ENCODE data around the gene PPP2R5B. TPM values are rescaled to one million over a fixed set of nuclear protein-coding genes. Genes with fewer than 3 reads are reported as not detected.

Gene PPP2R5B
- total and polyA plus RNA-seq, 9 of the 15 experiments (the other 6 are each of a cell fraction or from before 2014, with no cell fraction given): 0.10 to 7.8 (median 3.3) TPM

GRCh38 chr11:64878223-64878493, 46.3 kb upstream of the PPP2R5B start (continued):
- TF ChIP-seq HOXB6 (CRISPR knock-in tag; IDR thresholded peaks at IDR 0.05; ENCODE audit: borderline replicate concordance) (no peak), FOXP1 (CRISPR knock-in tag; IDR thresholded peaks at IDR 0.05) (no peak), SAFB (IDR thresholded peaks at IDR 0.05; ENCODE audit: borderline replicate concordance, low read depth, low read length) (peak; percentile 25; the same call in 1 of the 2 replicates), NFE2L1 (tag; IDR thresholded peaks at IDR 0.05; ENCODE audit: borderline replicate concordance, low read depth) (no peak), L3MBTL2 (IDR thresholded peaks at IDR 0.05) (peak; percentile 60), NR4A1 (CRISPR knock-in tag; IDR thresholded peaks at IDR 0.05) (0 out of 2 replicates have a peak, but pooled peaks have one; percentile 52), NR4A1 (tag; IDR thresholded peaks at IDR 0.05) (no peak), ATF2 (CRISPR knock-in tag; IDR thresholded peaks at IDR 0.05) (0 out of 2 replicates have a peak, but pooled peaks have one; percentile 6), SPI1 (IDR thresholded peaks at IDR 0.05; ENCODE audit: borderline replicate concordance, low read depth, low read length) (no peak), TAF1 (IDR thresholded peaks at IDR 0.05; ENCODE audit: control insufficient read depth, extremely low read depth, insufficient read depth, low read length, severe bottlenecking) (no peak), CHD1 (IDR thresholded peaks at IDR 0.05; ENCODE audit: low read length) (peak; percentile 56), PRMT5 (CRISPR knock-in tag; IDR thresholded peaks at IDR 0.05) (no peak), MAX (CRISPR knock-in tag; IDR thresholded peaks at IDR 0.05) (0 out of 2 replicates have a peak, but pooled peaks have one; percentile 37), HBP1 (CRISPR knock-in tag; IDR thresholded peaks at IDR 0.05) (0 out of 2 replicates have a peak, but pooled peaks have one; percentile 19), MTA2 (IDR thresholded peaks at IDR 0.05; ENCODE audit: low read depth) (no peak), OTX1 (CRISPR knock-in tag; IDR thresholded peaks at IDR 0.05) (peak; percentile 45; the same call in 1 of the 2 replicates), DMBX1 (CRISPR knock-in tag; IDR thresholded peaks at IDR 0.05; ENCODE audit: borderline replicate concordance) (0 out of 2 replicates have a peak, but pooled peaks have one; percentile 8), ZNF668 (CRISPR knock-in tag; IDR thresholded peaks at IDR 0.05) (no peak), SRSF3 (IDR thresholded peaks at IDR 0.05; ENCODE audit: insufficient read depth, low read length) (no peak), E2F5 (CRISPR knock-in tag; IDR thresholded peaks at IDR 0.05) (no peak), CTCFL (IDR thresholded peaks at IDR 0.05; ENCODE audit: borderline replicate concordance, insufficient read depth, low read depth, low read length, poor library complexity, severe bottlenecking) (peak; percentile 8), HDAC1 (IDR thresholded peaks at IDR 0.05) (peak in 1 of 2 experiments; percentile 85; a peak in 1 of 4 replicates), KLF13 (tag; IDR thresholded peaks at IDR 0.05; ENCODE audit: borderline replicate concordance, low read depth) (0 out of 2 replicates have a peak, but pooled peaks have one; percentile 20)
